ENCODE data around the gene SIAH1.

DNA sequence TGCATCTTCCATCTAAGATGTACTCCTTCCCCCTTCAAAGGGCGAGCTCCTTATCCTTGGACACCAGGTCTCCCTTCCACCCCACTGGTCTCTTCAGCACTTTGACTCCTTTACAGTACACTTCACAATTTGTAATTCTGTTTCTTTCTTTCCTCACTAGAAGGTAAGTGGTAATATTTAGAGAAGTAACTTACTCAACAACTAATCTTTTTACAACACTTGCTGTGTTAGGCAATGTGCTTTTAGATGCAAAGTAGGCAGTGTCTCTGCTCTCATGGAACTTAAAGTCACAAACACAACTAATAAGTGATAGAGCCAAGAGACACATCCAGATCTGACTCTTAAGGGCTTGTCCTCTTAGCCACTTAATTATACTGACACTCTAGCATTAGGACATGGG, 6.4 kb downstream of the SIAH1 start:
- TF ChIP-seq, protein P1, sequence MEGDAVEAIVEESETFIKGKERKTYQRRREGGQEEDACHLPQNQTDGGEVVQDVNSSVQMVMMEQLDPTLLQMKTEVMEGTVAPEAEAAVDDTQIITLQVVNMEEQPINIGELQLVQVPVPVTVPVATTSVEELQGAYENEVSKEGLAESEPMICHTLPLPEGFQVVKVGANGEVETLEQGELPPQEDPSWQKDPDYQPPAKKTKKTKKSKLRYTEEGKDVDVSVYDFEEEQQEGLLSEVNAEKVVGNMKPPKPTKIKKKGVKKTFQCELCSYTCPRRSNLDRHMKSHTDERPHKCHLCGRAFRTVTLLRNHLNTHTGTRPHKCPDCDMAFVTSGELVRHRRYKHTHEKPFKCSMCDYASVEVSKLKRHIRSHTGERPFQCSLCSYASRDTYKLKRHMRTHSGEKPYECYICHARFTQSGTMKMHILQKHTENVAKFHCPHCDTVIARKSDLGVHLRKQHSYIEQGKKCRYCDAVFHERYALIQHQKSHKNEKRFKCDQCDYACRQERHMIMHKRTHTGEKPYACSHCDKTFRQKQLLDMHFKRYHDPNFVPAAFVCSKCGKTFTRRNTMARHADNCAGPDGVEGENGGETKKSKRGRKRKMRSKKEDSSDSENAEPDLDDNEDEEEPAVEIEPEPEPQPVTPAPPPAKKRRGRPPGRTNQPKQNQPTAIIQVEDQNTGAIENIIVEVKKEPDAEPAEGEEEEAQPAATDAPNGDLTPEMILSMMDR (IDR thresholded peaks at IDR 0.05; ENCODE audit: poor library complexity, severe bottlenecking), result no peak
- no peak for TF ChIP-seq POLR2AphosphoS5 (IDR thresholded peaks at IDR 0.05)
- no peak for TF ChIP-seq RAD21 (conservative IDR thresholded peaks at IDR 0.05)
- TF ChIP-seq EZH2 (IDR thresholded peaks at IDR 0.05; ENCODE audit: borderline replicate concordance, insufficient read depth, low read length, poor library complexity, severe bottlenecking), result no peak
- TF ChIP-seq, protein P2, sequence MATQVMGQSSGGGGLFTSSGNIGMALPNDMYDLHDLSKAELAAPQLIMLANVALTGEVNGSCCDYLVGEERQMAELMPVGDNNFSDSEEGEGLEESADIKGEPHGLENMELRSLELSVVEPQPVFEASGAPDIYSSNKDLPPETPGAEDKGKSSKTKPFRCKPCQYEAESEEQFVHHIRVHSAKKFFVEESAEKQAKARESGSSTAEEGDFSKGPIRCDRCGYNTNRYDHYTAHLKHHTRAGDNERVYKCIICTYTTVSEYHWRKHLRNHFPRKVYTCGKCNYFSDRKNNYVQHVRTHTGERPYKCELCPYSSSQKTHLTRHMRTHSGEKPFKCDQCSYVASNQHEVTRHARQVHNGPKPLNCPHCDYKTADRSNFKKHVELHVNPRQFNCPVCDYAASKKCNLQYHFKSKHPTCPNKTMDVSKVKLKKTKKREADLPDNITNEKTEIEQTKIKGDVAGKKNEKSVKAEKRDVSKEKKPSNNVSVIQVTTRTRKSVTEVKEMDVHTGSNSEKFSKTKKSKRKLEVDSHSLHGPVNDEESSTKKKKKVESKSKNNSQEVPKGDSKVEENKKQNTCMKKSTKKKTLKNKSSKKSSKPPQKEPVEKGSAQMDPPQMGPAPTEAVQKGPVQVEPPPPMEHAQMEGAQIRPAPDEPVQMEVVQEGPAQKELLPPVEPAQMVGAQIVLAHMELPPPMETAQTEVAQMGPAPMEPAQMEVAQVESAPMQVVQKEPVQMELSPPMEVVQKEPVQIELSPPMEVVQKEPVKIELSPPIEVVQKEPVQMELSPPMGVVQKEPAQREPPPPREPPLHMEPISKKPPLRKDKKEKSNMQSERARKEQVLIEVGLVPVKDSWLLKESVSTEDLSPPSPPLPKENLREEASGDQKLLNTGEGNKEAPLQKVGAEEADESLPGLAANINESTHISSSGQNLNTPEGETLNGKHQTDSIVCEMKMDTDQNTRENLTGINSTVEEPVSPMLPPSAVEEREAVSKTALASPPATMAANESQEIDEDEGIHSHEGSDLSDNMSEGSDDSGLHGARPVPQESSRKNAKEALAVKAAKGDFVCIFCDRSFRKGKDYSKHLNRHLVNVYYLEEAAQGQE (IDR thresholded peaks at IDR 0.05; ENCODE audit: borderline replicate concordance), result no peak
- TF ChIP-seq EP300 (conservative IDR thresholded peaks at IDR 0.05; ENCODE audit: poor library complexity, severe bottlenecking), result no peak
- TF ChIP-seq TAF1 (IDR thresholded peaks at IDR 0.05; ENCODE audit: low read depth), result no peak
- TF ChIP-seq MXI1 (conservative IDR thresholded peaks at IDR 0.05; ENCODE audit: poor library complexity, severe bottlenecking), result no peak

All from neural cell (in vitro differentiated cells).